K562 (cell line): Measurements from ENCODE around the gene CDH2. TPM values are rescaled to one million over a fixed set of nuclear protein-coding genes. Genes with fewer than 3 reads are reported as not detected.

ENCODE experiments used
- BRF1 ChIP-seq: IDR thresholded peaks from 3 replicates; pipeline ENCODE4 v1.6.1; 2011; ENCODE audit warnings: borderline replicate concordance, mild to moderate bottlenecking; ENCODE audit not compliant: insufficient read length; ENCODE audit errors: extremely low read depth
- NCOA1 ChIP-seq: fragments of 450-650 bp; IDR thresholded peaks from 2 replicates; pipeline ENCODE4 v1.6.1; 2016; ENCODE audit warnings: low read depth
- NCOA2 ChIP-seq, 2 experiments: fragments of 450-650 bp; IDR thresholded peaks; 2 replicates each; pipeline ENCODE4 v1.6.1; 2018; ENCODE audit warnings: mild to moderate bottlenecking in 2 of 2, moderate library complexity in 1 of 2; ENCODE audit not compliant: partially characterized antibody in 2 of 2
- NR2C2 ChIP-seq, 2 experiments: fragments of 200-800 bp in 1 of 2; sonication (Bioruptor generic) in 1 of 2; sonication (generic) in 1 of 2; formaldehyde crosslinking in 1 of 2; IDR thresholded peaks; 2 replicates each; pipeline versions ENCODE4 v1.6.1 to v1.8.0; 2016 to 2022; ENCODE audit warnings: mild to moderate bottlenecking in 1 of 2, missing compliant biosample characterization in 1 of 2, missing genetic modification characterization in 1 of 2, missing genetic modification reagents in 1 of 2
- ZFP30 ChIP-seq: fragments of 250-450 bp; sonication (Bioruptor Pico); IDR thresholded peaks from 2 replicates; pipeline ENCODE4 v1.8.0; 2022; ENCODE audit warnings: moderate library complexity, mild to moderate bottlenecking, inconsistent platforms, borderline replicate concordance
- ZNF583 ChIP-seq: fragments of 250-450 bp; sonication (Bioruptor Pico); IDR thresholded peaks from 2 replicates; pipeline ENCODE4 v1.4.0; 2020
- polyA plus RNA-seq, 8 experiments: library from polyadenylated mRNA; depleted of rRNA in 4 of 8; stranded (reverse) in 5 of 8; unstranded in 3 of 8; fragments of >200 nt; fragmentation: Nextera tagmentation in 2 of 8; fragmentation: Illumina TruSeq in 1 of 8; extraction: Ambion mirVana in 2 of 8; extraction: Trizol in 1 of 8; gene quantifications; 2 replicates each; pipeline versions ENCODE4 v1.2.1 to v1.2.3, GENCODE V29; 2011 to 2014; ENCODE audit warnings: inconsistent platforms in 1 of 8, missing spikeins in 1 of 8
- total RNA-seq, 7 experiments: library from RNA; depleted of rRNA in 6 of 7; stranded (reverse); fragments of >200 nt in 6 of 7; fragmentation: Illumina TruSeq in 2 of 7; extraction: Trizol in 2 of 7; gene quantifications; 2 replicates each; pipeline versions ENCODE4 v1.2.1 to v1.2.3, GENCODE V29; 2011 to 2021; ENCODE audit warnings: low replicate concordance in 1 of 7
- TF ChIP-seq, protein P1 (sequence below): fragments of 250-450 bp; sonication (Bioruptor Pico); IDR thresholded peaks from 2 replicates; pipeline ENCODE4 v1.5.0; 2021; ENCODE audit warnings: mild to moderate bottlenecking, moderate library complexity
- TF ChIP-seq, protein P2 (sequence below): fragments of 450-650 bp; formaldehyde crosslinking; conservative IDR thresholded peaks from 2 replicates; pipeline ENCODE4 v1.4.0; 2022; ENCODE audit warnings: mild to moderate bottlenecking, missing genetic modification characterization

The CDH2 gene
- total and polyA plus RNA-seq, 9 of the 15 experiments (the other 6 are each of a cell fraction or from before 2014, with no cell fraction given): 0.04 TPM; not detected in 8

DNA sequence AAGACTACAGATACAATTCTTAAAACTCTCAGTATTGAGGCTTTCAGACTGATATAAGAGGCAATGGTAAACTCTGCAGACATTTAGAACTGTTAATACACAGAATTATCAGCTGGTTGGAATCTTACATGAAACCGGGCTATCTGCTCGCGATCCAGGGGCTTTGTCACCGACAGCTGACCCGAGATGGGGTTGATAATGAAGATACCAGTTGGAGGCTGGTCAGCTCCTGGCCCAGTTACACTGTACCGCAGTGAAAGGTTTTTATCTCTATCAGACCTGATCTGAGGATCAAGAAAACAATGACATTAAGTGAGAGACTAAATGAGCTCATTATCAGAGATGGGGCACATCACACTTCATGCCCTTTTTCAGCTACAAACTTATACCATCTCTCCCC is 167.3 kb downstream of the CDH2 start (continued):
- TF ChIP-seq, protein P1, sequence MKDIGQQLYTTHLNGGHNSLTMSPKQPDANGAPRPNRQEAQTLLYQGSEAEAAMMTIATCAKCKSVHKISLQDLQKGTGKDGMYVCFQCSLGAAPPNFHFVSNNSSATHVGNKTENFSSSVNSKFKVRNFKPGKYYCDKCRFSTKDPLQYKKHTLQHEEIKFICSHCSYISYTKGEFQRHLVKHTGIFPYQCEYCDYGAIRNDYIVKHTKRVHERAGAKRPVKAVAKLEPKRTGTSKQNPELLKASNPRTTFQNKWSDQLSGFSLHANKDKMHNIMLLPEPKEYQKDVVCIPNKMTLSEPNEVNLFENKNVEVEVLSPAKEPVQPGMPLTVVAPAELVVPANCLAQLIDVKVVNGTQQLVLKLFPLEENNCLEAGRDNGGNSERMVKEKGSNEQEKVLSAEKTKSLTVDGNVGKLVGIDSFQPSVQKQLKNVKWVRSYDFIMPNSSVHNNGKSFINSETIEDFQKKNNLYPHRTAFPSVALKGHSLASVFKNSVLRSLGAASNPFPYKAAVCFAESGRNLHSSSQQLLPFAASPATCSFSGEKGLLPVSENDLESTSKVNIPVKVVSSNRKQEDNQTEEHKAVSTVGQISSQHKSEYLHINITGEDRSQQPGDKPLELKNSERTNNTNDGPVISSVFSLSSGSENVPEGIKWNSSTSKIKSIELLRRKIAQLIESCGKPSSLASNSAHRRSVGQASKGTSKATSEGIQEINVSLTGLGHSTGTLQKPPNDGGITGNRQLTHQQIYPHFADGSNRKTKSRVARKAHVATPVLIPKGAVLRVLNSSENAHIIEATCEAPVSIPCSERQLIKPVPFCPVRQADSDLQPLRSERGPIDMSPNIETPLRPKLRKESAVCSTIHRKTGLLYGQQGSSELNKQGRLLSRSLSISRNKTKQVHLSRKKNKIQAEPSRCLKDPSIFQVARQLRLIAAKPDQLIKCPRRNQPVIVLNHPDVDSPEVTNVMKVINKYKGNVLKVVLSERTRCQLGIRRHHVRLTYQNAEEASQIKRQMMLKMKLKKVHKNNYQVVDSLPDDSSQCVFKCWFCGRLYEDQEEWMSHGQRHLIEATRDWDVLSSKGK: no peak
- TF ChIP-seq ZFP30 (no peak), BRF1 (no peak), NCOA1 (no peak), NR2C2 (CRISPR knock-in tag; IDR thresholded peaks at IDR 0.05) (no peak), NR2C2 (tag; IDR thresholded peaks at IDR 0.05) (no peak), NCOA2 (IDR thresholded peaks at IDR 0.05; ENCODE audit: partially characterized antibody in 2 of 2) (no peak), ZNF583 (no peak)
- TF ChIP-seq, protein P2, sequence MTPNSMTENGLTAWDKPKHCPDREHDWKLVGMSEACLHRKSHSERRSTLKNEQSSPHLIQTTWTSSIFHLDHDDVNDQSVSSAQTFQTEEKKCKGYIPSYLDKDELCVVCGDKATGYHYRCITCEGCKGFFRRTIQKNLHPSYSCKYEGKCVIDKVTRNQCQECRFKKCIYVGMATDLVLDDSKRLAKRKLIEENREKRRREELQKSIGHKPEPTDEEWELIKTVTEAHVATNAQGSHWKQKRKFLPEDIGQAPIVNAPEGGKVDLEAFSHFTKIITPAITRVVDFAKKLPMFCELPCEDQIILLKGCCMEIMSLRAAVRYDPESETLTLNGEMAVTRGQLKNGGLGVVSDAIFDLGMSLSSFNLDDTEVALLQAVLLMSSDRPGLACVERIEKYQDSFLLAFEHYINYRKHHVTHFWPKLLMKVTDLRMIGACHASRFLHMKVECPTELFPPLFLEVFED (CRISPR knock-in tag): no peak
- TF ChIP-seq, all 486 proteins: peak for 0
